Ishikawa (cell line): ENCODE results near the gene NT5DC1.

Source experiments
- CEBPB ChIP-seq: IDR thresholded peaks from 2 replicates; pipeline ENCODE4 v1.6.1; 2012
- EGR1 ChIP-seq: IDR thresholded peaks from 2 replicates; pipeline ENCODE4 v1.6.1; 2012
- EP300 ChIP-seq: IDR thresholded peaks from 2 replicates; pipeline ENCODE4 v1.6.1; 2012; ENCODE audit warnings: borderline replicate concordance
- FOXM1 ChIP-seq: IDR thresholded peaks from 2 replicates; pipeline ENCODE4 v1.6.1; 2012; ENCODE audit warnings: low read depth, borderline replicate concordance
- NFIC ChIP-seq: IDR thresholded peaks from 2 replicates; pipeline ENCODE4 v1.6.1; 2012
- RAD21 ChIP-seq: IDR thresholded peaks from 2 replicates; pipeline ENCODE4 v1.6.1; 2012; ENCODE audit warnings: low read depth
- TAF1 ChIP-seq: IDR thresholded peaks from 2 replicates; pipeline ENCODE4 v1.6.1; 2012; ENCODE audit warnings: low read depth, mild to moderate bottlenecking
- TCF12 ChIP-seq: IDR thresholded peaks from 2 replicates; pipeline ENCODE4 v1.6.1; 2012; ENCODE audit warnings: low read depth
- YY1 ChIP-seq: IDR thresholded peaks from 2 replicates; pipeline ENCODE4 v1.6.1; 2012; ENCODE audit warnings: low read depth
- ZBTB7A ChIP-seq: IDR thresholded peaks from 2 replicates; pipeline ENCODE4 v1.6.1; 2012; ENCODE audit warnings: low read depth
- TF ChIP-seq, protein P1 (sequence below): IDR thresholded peaks from 2 replicates; pipeline ENCODE4 v1.6.1; 2012; ENCODE audit warnings: low read depth, mild to moderate bottlenecking
- TF ChIP-seq, protein P2 (sequence below): IDR thresholded peaks from 2 replicates; pipeline ENCODE4 v1.6.1; 2012
- TF ChIP-seq, protein P3 (sequence below): IDR thresholded peaks from 2 replicates; pipeline ENCODE4 v1.6.1; 2012

DNA sequence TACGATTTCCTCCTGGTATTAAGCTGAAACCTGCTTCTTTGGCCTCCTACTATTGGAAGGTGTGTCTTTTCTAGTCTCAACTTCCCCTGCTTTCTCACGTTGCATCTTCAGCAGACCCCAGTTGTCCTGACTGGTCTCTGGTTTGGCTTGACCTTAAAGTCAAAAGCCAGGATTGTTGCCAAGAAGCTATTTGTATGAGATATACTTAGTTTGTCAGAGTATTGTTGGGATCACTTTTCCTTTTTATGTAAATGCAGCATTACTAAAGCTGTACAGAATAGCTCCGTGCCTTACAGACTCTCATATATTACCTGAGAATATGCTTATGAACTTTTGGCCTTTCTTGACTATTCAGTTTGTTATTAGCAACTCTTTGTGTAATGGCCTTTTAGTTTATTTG is 92.1 kb downstream of the NT5DC1 start:
- TF ChIP-seq RAD21, result no peak
- TF ChIP-seq, protein P1, sequence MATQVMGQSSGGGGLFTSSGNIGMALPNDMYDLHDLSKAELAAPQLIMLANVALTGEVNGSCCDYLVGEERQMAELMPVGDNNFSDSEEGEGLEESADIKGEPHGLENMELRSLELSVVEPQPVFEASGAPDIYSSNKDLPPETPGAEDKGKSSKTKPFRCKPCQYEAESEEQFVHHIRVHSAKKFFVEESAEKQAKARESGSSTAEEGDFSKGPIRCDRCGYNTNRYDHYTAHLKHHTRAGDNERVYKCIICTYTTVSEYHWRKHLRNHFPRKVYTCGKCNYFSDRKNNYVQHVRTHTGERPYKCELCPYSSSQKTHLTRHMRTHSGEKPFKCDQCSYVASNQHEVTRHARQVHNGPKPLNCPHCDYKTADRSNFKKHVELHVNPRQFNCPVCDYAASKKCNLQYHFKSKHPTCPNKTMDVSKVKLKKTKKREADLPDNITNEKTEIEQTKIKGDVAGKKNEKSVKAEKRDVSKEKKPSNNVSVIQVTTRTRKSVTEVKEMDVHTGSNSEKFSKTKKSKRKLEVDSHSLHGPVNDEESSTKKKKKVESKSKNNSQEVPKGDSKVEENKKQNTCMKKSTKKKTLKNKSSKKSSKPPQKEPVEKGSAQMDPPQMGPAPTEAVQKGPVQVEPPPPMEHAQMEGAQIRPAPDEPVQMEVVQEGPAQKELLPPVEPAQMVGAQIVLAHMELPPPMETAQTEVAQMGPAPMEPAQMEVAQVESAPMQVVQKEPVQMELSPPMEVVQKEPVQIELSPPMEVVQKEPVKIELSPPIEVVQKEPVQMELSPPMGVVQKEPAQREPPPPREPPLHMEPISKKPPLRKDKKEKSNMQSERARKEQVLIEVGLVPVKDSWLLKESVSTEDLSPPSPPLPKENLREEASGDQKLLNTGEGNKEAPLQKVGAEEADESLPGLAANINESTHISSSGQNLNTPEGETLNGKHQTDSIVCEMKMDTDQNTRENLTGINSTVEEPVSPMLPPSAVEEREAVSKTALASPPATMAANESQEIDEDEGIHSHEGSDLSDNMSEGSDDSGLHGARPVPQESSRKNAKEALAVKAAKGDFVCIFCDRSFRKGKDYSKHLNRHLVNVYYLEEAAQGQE, result no peak
- TF ChIP-seq, protein P2, sequence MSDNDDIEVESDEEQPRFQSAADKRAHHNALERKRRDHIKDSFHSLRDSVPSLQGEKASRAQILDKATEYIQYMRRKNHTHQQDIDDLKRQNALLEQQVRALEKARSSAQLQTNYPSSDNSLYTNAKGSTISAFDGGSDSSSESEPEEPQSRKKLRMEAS, result no peak
- no peak for TF ChIP-seq EGR1
- TF ChIP-seq TAF1, result no peak
- TF ChIP-seq NFIC, result no peak
- no peak for TF ChIP-seq FOXM1
- TF ChIP-seq, protein P3, sequence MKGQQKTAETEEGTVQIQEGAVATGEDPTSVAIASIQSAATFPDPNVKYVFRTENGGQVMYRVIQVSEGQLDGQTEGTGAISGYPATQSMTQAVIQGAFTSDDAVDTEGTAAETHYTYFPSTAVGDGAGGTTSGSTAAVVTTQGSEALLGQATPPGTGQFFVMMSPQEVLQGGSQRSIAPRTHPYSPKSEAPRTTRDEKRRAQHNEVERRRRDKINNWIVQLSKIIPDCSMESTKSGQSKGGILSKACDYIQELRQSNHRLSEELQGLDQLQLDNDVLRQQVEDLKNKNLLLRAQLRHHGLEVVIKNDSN, result no peak
- TF ChIP-seq YY1, result no peak
- TF ChIP-seq TCF12, result no peak
- no peak for TF ChIP-seq EP300
- no peak for TF ChIP-seq CEBPB
- TF ChIP-seq ZBTB7A, result no peak
